HepG2 (cell line): ENCODE data around the gene TNFAIP1. TPM values are rescaled to one million over a fixed set of nuclear protein-coding genes. Genes with fewer than 3 reads are reported as not detected.
A peak's percentile ranks its signal among the peaks of the same experiment; 100 is the strongest.

Source experiments
- ATF1 ChIP-seq: IDR thresholded peaks from 2 replicates; pipeline ENCODE4 v1.6.1; 2016; ENCODE audit warnings: mild to moderate bottlenecking, control low read depth
- CREB1 ChIP-seq, 2 experiments: fragments of 450-650 bp in 1 of 2; IDR thresholded peaks; 2 replicates each; pipeline ENCODE4 v1.6.1; 2016 to 2017; ENCODE audit warnings: control low read depth in 1 of 2, mild to moderate bottlenecking in 1 of 2, missing compliant biosample characterization in 1 of 2, missing genetic modification characterization in 1 of 2
- DNMT1 ChIP-seq: sonication (generic); formaldehyde crosslinking; IDR thresholded peaks from 2 replicates; pipeline ENCODE4 v1.5.1; 2020; ENCODE audit warnings: mild to moderate bottlenecking, missing genetic modification reagents
- HMG20B ChIP-seq: conservative IDR thresholded peaks from 2 replicates; pipeline ENCODE4 v1.6.1; 2016; ENCODE audit warnings: missing genetic modification reagents, missing compliant biosample characterization
- POLR2A ChIP-seq, 2 experiments: IDR thresholded peaks; 2 replicates each; pipeline ENCODE4 v1.6.1; 2011; ENCODE audit warnings: low read depth in 2 of 2, low read length in 2 of 2, mild to moderate bottlenecking in 1 of 2, moderate library complexity in 1 of 2; ENCODE audit not compliant: insufficient read depth in 1 of 2
- SMAD3 ChIP-seq: sonication (generic); formaldehyde crosslinking; IDR thresholded peaks from 2 replicates; pipeline ENCODE4 v1.4.0; 2020; ENCODE audit warnings: missing genetic modification reagents
- YEATS4 ChIP-seq: sonication (generic); formaldehyde crosslinking; IDR thresholded peaks from 2 replicates; pipeline ENCODE4 v1.4.0; 2020; ENCODE audit warnings: missing genetic modification reagents, borderline replicate concordance
- ZBTB21 ChIP-seq: sonication (generic); formaldehyde crosslinking; IDR thresholded peaks from 2 replicates; pipeline ENCODE4 v1.4.0; 2020; ENCODE audit warnings: missing genetic modification reagents
- ZBTB7A ChIP-seq: sonication (generic); formaldehyde crosslinking; IDR thresholded peaks from 2 replicates; pipeline ENCODE4 v1.8.0; 2022; ENCODE audit warnings: mild to moderate bottlenecking, missing genetic modification reagents
- ZHX2 ChIP-seq, 2 experiments: sonication (generic) in 1 of 2; formaldehyde crosslinking in 1 of 2; IDR thresholded peaks; 2 replicates each; pipeline versions ENCODE4 v1.6.1 to v1.9.0; 2014 to 2022; ENCODE audit warnings: antibody characterized with exemption in 1 of 2, borderline replicate concordance in 1 of 2, inconsistent platforms in 1 of 2, low read depth in 1 of 2, missing genetic modification reagents in 1 of 2
- ZIK1 ChIP-seq: sonication (generic); formaldehyde crosslinking; IDR thresholded peaks from 2 replicates; pipeline ENCODE4 v1.5.0; 2020; ENCODE audit warnings: mild to moderate bottlenecking, low read depth, missing genetic modification reagents, borderline replicate concordance
- ZNF451 ChIP-seq: sonication (generic); formaldehyde crosslinking; IDR thresholded peaks from 2 replicates; pipeline ENCODE4 v1.5.0; 2020; ENCODE audit warnings: mild to moderate bottlenecking, missing genetic modification reagents
- ZNF597 ChIP-seq: sonication (generic); formaldehyde crosslinking; IDR thresholded peaks from 2 replicates; pipeline ENCODE4 v1.5.0; 2020; ENCODE audit warnings: missing genetic modification reagents
- ZNF605 ChIP-seq: sonication (generic); formaldehyde crosslinking; IDR thresholded peaks from 2 replicates; pipeline ENCODE4 v1.8.0; 2022; ENCODE audit warnings: mild to moderate bottlenecking, missing genetic modification reagents
- ZNF740 ChIP-seq: sonication (generic); formaldehyde crosslinking; IDR thresholded peaks from 2 replicates; pipeline ENCODE4 v1.4.0; 2020; ENCODE audit warnings: missing genetic modification reagents
- ZNF775 ChIP-seq: sonication (generic); formaldehyde crosslinking; IDR thresholded peaks from 2 replicates; pipeline ENCODE4 v1.4.0; 2020; ENCODE audit warnings: missing genetic modification reagents, mild to moderate bottlenecking, moderate library complexity, borderline replicate concordance
- ZNF792 ChIP-seq: IDR thresholded peaks from 2 replicates; pipeline ENCODE4 v1.6.1; 2016
- polyA plus RNA-seq, 8 experiments: library from polyadenylated mRNA; depleted of rRNA in 3 of 8; stranded (reverse) in 7 of 8; unstranded in 1 of 8; fragments of >200 nt; fragmentation: Illumina TruSeq in 4 of 8; extraction: Trizol in 4 of 8; gene quantifications; 2 replicates each; pipeline versions ENCODE4 v1.2.1 to v1.2.3, GENCODE V29; 2011 to 2016; ENCODE audit warnings: low read depth in 4 of 8, missing spikeins in 1 of 8, mixed read lengths in 1 of 8; ENCODE audit not compliant: insufficient read depth in 1 of 8
- total RNA-seq, 5 experiments: library from RNA; depleted of rRNA; stranded (reverse); fragments of >200 nt; fragmentation: Illumina TruSeq; extraction: Trizol; gene quantifications; 2 replicates each; pipeline ENCODE4 v1.2.3, GENCODE V29; 2016; ENCODE audit warnings: low read depth in 1 of 5
- TF ChIP-seq, protein P1 (sequence below): sonication (generic); formaldehyde crosslinking; IDR thresholded peaks from 2 replicates; pipeline ENCODE4 v1.9.0; 2021; ENCODE audit warnings: missing genetic modification reagents, mild to moderate bottlenecking, borderline replicate concordance

Gene TNFAIP1
- total and polyA plus RNA-seq, 2 of the 13 experiments (the other 11 are each of a cell fraction or from before 2014, with no cell fraction given) = 17.5 to 40.6 TPM

DNA sequence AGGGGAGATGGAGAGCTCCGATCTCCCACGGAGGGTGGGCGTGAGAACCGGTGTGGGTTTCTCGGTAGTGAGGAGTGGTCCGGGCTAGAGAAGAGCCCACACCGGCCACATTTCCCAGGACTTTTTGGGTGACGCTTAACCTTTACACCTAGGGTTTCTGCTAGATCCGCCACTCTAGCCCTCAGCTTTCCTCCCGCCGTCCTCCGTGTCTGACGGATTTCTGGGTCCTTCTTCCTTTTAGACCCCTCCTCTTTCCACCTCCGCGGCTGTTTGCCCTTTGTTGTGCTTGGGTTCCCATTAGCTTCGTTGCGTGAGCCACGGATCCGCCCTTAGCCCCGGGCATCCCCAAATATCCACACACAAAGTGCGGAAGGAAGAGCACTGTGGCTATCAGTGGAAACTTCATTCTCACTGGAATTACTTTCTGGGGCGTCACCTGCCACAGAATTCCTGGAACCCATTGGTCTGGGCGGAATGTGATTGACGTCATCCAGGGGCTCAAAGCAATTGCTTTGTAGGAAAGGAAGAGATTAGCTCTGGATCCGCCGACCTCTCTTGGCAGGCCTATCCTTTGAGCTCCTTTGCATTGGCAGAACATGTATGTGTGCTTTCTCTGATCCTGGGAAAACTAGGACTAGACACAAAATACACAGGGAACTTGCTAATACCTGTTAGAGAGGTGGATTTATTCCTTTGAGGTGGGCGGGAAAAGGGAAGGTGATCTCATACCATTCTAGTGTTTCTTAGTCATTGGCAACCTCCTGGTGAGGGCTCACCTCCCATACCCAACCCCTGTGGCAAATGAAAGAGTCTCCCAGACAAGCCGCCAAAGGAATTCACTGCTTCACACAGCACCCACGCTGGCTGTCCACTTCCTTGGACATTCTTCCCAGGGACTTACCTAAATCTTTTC is 654 bp downstream of the TNFAIP1 start (continued):
- TF ChIP-seq YEATS4 (CRISPR knock-in tag) (peak; percentile 18; the same call in 1 of the 2 replicates), ZBTB7A (CRISPR knock-in tag) (0 out of 2 replicates have a peak, but pooled peaks have one; percentile 11), ZNF597 (CRISPR knock-in tag) (no peak), ZNF775 (no peak), HMG20B (CRISPR knock-in tag) (0 out of 2 replicates have a peak, but pooled peaks have one; percentile 26), ZBTB21 (CRISPR knock-in tag) (peak; percentile 67; the same call in 1 of the 2 replicates), POLR2A (IDR thresholded peaks at IDR 0.05; ENCODE audit: insufficient read depth in 1 of 2, low read depth in 2 of 2, low read length in 2 of 2) (peak in 1 of 2 experiments; percentile 45; a peak in 1 of 4 replicates), SMAD3 (peak; percentile 18; the same call in 1 of the 2 replicates), ZIK1 (CRISPR knock-in tag) (0 out of 2 replicates have a peak, but pooled peaks have one; percentile 8), ZNF792 (CRISPR knock-in tag) (0 out of 2 replicates have a peak, but pooled peaks have one; percentile 1), DNMT1 (CRISPR knock-in tag) (no peak; the same call in 1 of the 2 replicates), ZHX2 (IDR thresholded peaks at IDR 0.05; ENCODE audit: low read depth) (0 out of 2 replicates have a peak, but pooled peaks have one; percentile 48), ZHX2 (CRISPR knock-in tag; IDR thresholded peaks at IDR 0.05; ENCODE audit: borderline replicate concordance) (no peak), ZNF740 (no peak), CREB1 (IDR thresholded peaks at IDR 0.05) (peak; percentile 89), CREB1 (CRISPR knock-in tag; IDR thresholded peaks at IDR 0.05) (peak; percentile 69; the same call in 1 of the 2 replicates), ZNF451 (no peak), ATF1 (CRISPR knock-in tag) (0 out of 2 replicates have a peak, but pooled peaks have one; percentile 44), ZNF605 (CRISPR knock-in tag) (no peak; the same call in 1 of the 2 replicates)
- TF ChIP-seq, protein P1, sequence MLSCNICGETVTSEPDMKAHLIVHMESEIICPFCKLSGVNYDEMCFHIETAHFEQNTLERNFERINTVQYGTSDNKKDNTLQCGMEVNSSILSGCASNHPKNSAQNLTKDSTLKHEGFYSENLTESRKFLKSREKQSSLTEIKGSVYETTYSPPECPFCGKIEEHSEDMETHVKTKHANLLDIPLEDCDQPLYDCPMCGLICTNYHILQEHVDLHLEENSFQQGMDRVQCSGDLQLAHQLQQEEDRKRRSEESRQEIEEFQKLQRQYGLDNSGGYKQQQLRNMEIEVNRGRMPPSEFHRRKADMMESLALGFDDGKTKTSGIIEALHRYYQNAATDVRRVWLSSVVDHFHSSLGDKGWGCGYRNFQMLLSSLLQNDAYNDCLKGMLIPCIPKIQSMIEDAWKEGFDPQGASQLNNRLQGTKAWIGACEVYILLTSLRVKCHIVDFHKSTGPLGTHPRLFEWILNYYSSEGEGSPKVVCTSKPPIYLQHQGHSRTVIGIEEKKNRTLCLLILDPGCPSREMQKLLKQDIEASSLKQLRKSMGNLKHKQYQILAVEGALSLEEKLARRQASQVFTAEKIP (CRISPR knock-in tag) = no peak
